Activated T-cell treated with anti-CD3 and anti-CD28 coated beads for 24 hours (primary cell): ENCODE results near the gene RILPL1.
A peak's percentile ranks its signal among the peaks of the same experiment; 100 is the strongest.
"Not testable (repeated sequence)": the region's sequence is repeated elsewhere in the genome, so short reads cannot be mapped to it uniquely, and the experiment has no call there.

ENCODE experiments used
- DNase-seq: peaks from one replicate; pipeline ENCODE4 v3.0.0-alpha.2; 2020; ENCODE audit warnings: low read depth

Gene RILPL1

GRCh38 chr12:123465084-123465483 is 68.4 kb downstream of the RILPL1 start:
- DNase-seq, result no peak

- not testable (repeated sequence) for DNase-seq
Observed at GRCh38 chr12:123463174-123463573, 70.3 kb downstream of the RILPL1 start.

GRCh38 chr12:123457980-123458779 is 75.3 kb downstream of the RILPL1 start, which contains the start of gene SNRNP35:
Gene SNRNP35 (plus strand): TSS chr12:123458139. CDS start chr12:123465541, 7,402 bp downstream.
- peak; percentile 80 for DNase-seq

- no peak for DNase-seq
Observed at GRCh38 chr12:123453165-123453564, 80.4 kb downstream of the RILPL1 start.

GRCh38 chr12:123452276-123452550 is 81.3 kb downstream of the RILPL1 start:
- DNase-seq, result not testable (repeated sequence)

- DNase-seq, result no peak
Observed at GRCh38 chr12:123450636-123451035, 82.9 kb downstream of the RILPL1 start.

- no peak for DNase-seq
Observed at GRCh38 chr12:123449856-123450255, 83.7 kb downstream of the RILPL1 start.

- no peak for DNase-seq
Observed at GRCh38 chr12:123449249-123449733, 84.2 kb downstream of the RILPL1 start.

GRCh38 chr12:123446333-123446713 is 87.2 kb downstream of the RILPL1 start:
- no peak for DNase-seq

- DNase-seq, result no peak
Observed at GRCh38 chr12:123445388-123446332, 87.9 kb downstream of the RILPL1 start.

GRCh38 chr12:123444092-123445026 is 89.2 kb downstream of the RILPL1 start:
- no peak for DNase-seq

GRCh38 chr12:123442774-123443173 is 90.7 kb downstream of the RILPL1 start:
- no peak for DNase-seq

- DNase-seq, result no peak
Observed at GRCh38 chr12:123441523-123442164, 91.9 kb downstream of the RILPL1 start.

- peak; percentile 92 for DNase-seq
Observed at GRCh38 chr12:123436017-123436964, 97.2 kb downstream of the RILPL1 start, which contains the start of gene RILPL2. Gene RILPL2 (minus strand): TSS chr12:123436684. CDS start chr12:123436420, 264 bp downstream.

- no peak for DNase-seq
Observed at GRCh38 chr12:123435636-123436016, 97.9 kb downstream of the RILPL1 start.

GRCh38 chr12:123433615-123434014 is 99.9 kb downstream of the RILPL1 start:
- no peak for DNase-seq

- not testable (repeated sequence) for DNase-seq
Observed at GRCh38 chr12:123431951-123432817, 101.3 kb downstream of the RILPL1 start.

- DNase-seq, result not testable (repeated sequence)
Observed at GRCh38 chr12:123429101-123429500, 104.4 kb downstream of the RILPL1 start.

- no peak for DNase-seq
Observed at GRCh38 chr12:123428591-123428990, 104.9 kb downstream of the RILPL1 start.
